ENCODE data around the gene TXNDC5.

- TF ChIP-seq, protein P1, sequence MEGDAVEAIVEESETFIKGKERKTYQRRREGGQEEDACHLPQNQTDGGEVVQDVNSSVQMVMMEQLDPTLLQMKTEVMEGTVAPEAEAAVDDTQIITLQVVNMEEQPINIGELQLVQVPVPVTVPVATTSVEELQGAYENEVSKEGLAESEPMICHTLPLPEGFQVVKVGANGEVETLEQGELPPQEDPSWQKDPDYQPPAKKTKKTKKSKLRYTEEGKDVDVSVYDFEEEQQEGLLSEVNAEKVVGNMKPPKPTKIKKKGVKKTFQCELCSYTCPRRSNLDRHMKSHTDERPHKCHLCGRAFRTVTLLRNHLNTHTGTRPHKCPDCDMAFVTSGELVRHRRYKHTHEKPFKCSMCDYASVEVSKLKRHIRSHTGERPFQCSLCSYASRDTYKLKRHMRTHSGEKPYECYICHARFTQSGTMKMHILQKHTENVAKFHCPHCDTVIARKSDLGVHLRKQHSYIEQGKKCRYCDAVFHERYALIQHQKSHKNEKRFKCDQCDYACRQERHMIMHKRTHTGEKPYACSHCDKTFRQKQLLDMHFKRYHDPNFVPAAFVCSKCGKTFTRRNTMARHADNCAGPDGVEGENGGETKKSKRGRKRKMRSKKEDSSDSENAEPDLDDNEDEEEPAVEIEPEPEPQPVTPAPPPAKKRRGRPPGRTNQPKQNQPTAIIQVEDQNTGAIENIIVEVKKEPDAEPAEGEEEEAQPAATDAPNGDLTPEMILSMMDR (IDR thresholded peaks at IDR 0.05), result no peak
- TF ChIP-seq POLR2A (IDR thresholded peaks at IDR 0.05), result no peak
Observed at GRCh38 chr6:7899101-7899888, 11.3 kb downstream of the TXNDC5 start.
